Smooth muscle cell (in vitro differentiated cells): Measurements from ENCODE around the gene IFT20. TPM values are rescaled to one million over a fixed set of nuclear protein-coding genes. Genes with fewer than 3 reads are reported as not detected.

Source experiments
- DNase-seq: peaks from one replicate; lab custom pipeline; 2025; ENCODE audit not compliant: unreplicated experiment; lab: John Stamatoyannopoulos, UW
- H2AFZ ChIP-seq: fragments of 200-600 bp; sonication (generic); 2 replicates; pipeline ENCODE4 v1.6.0; 2016; ENCODE audit warnings: antibody characterized with exemption, low read depth, mild to moderate bottlenecking
- H3F3A ChIP-seq: fragments of 200-600 bp; sonication (generic); 2 replicates; pipeline ENCODE4 v1.6.0; 2017; ENCODE audit warnings: antibody characterized with exemption, low read depth
- H3K27ac ChIP-seq: fragments of 200-600 bp; sonication (generic); 2 replicates; pipeline ENCODE4 v1.5.1; 2016; ENCODE audit warnings: low read depth, mild to moderate bottlenecking
- H3K27me3 ChIP-seq: fragments of 200-600 bp; sonication (generic); 2 replicates; pipeline ENCODE4 v1.6.1; 2016; ENCODE audit warnings: low read depth, mild to moderate bottlenecking
- H3K36me3 ChIP-seq: fragments of 200-600 bp; sonication (generic); 2 replicates; pipeline ENCODE4 v1.5.1; 2016; ENCODE audit warnings: low read depth
- H3K4me1 ChIP-seq: fragments of 200-600 bp; sonication (generic); 2 replicates; pipeline ENCODE4 v1.5.1; 2016; ENCODE audit warnings: low read depth
- H3K4me2 ChIP-seq: fragments of 200-600 bp; sonication (generic); 2 replicates; pipeline ENCODE4 v1.6.0; 2016; ENCODE audit warnings: mild to moderate bottlenecking
- H3K4me3 ChIP-seq: fragments of 200-600 bp; sonication (generic); 2 replicates; pipeline ENCODE4 v1.5.1; 2016; ENCODE audit warnings: mild to moderate bottlenecking
- H3K79me2 ChIP-seq: fragments of 200-600 bp; sonication (generic); 2 replicates; pipeline ENCODE4 v1.6.0; 2016; ENCODE audit warnings: low read depth, mild to moderate bottlenecking
- H3K9ac ChIP-seq: fragments of 200-600 bp; sonication (generic); 2 replicates; pipeline ENCODE4 v1.6.0; 2016; ENCODE audit warnings: low read depth
- H3K9me3 ChIP-seq: fragments of 200-600 bp; sonication (generic); replicated peaks from 2 replicates; pipeline ENCODE4 v1.5.1; 2016; ENCODE audit warnings: low read depth
- H4K20me1 ChIP-seq: fragments of 200-600 bp; sonication (generic); 2 replicates; pipeline ENCODE4 v1.6.0; 2016; ENCODE audit warnings: low read depth
- CTCF ChIP-seq: fragments of 200-600 bp; sonication (generic); IDR thresholded peaks from 2 replicates; pipeline ENCODE4 v1.5.1; 2017; ENCODE audit warnings: borderline replicate concordance, mild to moderate bottlenecking, antibody characterized with exemption; ENCODE audit not compliant: insufficient read depth, poor library complexity, severe bottlenecking
- WGBS: methylation state at CpG from one replicate; pipeline ENCODE4 v1.1.7; 2016; ENCODE audit warnings: low lambda C conversion rate; 5-methylcytosine and 5-hydroxymethylcytosine counted together
- polyA plus RNA-seq: library from polyadenylated mRNA; unstranded; fragments of >200 nt; fragmentation: Nextera tagmentation; extraction: Ambion mirVana; gene quantifications from 2 replicates; pipeline ENCODE4 v1.2.1, GENCODE V29; 2016
- total RNA-seq: library from RNA; depleted of rRNA; stranded (reverse); fragments of >200 nt; gene quantifications from 2 replicates; pipeline ENCODE4 v1.2.3, GENCODE V29; 2014

The IFT20 gene
- total and polyA plus RNA-seq, 2 experiments from 2014 or later = 49.8 to 88.9 TPM

- H3K4me1 ChIP-seq = no peaks in the 10 kb centered on the region
- peaks cover 16% of the 10 kb centered on the region for H3K79me2 ChIP-seq
- no peaks in the 10 kb centered on the region for H3F3A ChIP-seq
- H3K4me2 ChIP-seq = no peak overlapping the region
- no peak overlapping the region for H3K27ac ChIP-seq
- no peak for DNase-seq
- 87% methylated on average over 4 of the region's 4 CpGs for WGBS
- peaks cover 20% of the 10 kb centered on the region for H4K20me1 ChIP-seq
- H2AFZ ChIP-seq = no peak overlapping the region
- H3K9ac ChIP-seq = no peak overlapping the region
- H3K36me3 ChIP-seq = peaks cover 7% of the 10 kb centered on the region
- H3K27me3 ChIP-seq = no peaks in the 10 kb centered on the region
- no peaks in the 10 kb centered on the region for H3K9me3 ChIP-seq
- no peak overlapping the region for H3K4me3 ChIP-seq
- TF ChIP-seq CTCF = no peak
These were observed 6.9 kb downstream of the IFT20 start for GRCh38 chr17:28328325-28328724.

- H3K27me3 ChIP-seq = no peaks in the 10 kb centered on the region
- peaks cover 17% of the 10 kb centered on the region for H3K79me2 ChIP-seq
- DNase-seq = no peak
- no peak overlapping the region for H3K4me2 ChIP-seq
- peaks cover 7% of the 10 kb centered on the region for H3K36me3 ChIP-seq
- peaks cover 16% of the 10 kb centered on the region for H4K20me1 ChIP-seq
- no peak overlapping the region for H3K27ac ChIP-seq
- no peaks in the 10 kb centered on the region for H3F3A ChIP-seq
- no peak overlapping the region for H3K9ac ChIP-seq
- no peak overlapping the region for H2AFZ ChIP-seq
- H3K9me3 ChIP-seq = no peaks in the 10 kb centered on the region
- WGBS = 94% methylated on average over 3 of the region's 3 CpGs
- no peaks in the 10 kb centered on the region for H3K4me1 ChIP-seq
- no peak overlapping the region for H3K4me3 ChIP-seq
- TF ChIP-seq CTCF = no peak
These were observed 7.6 kb downstream of the IFT20 start for GRCh38 chr17:28327709-28328108.

DNA sequence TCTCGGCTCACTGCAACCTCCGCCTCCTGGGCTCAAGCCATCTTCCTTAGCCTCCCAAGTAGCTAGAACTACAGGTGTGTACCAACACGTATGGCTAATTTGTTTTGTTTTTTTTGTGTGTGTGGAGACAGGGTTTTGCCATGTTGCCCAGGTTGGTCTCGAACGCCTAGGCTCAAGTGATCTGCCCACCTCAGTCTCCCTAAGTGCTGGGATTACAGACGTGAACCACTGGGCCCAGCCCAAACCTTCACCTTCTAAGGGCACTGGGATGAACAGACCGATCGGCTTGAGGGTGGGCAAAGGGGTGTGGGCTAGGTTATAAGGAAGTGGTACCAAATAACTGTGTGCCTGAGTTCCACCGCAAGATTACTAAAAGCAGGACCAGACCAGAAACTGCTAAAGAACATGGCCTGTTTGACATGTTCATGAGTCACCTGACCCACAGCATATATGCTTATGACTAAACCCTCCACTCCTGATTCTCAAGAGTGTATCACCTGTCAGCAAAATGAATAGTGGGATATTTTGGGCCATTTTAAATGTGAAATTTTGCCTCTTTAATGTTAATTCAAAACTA lies 8.2 kb downstream of the IFT20 start:
- Histone ChIP-seq H3F3A (no peaks in the 10 kb centered on the region), H3K9me3 (no peaks in the 10 kb centered on the region), H3K4me1 (no peaks in the 10 kb centered on the region), H3K4me3 (no peak overlapping the region), H3K27ac (peak overlapping the region; percentile 7), H2AFZ (no peak overlapping the region), H4K20me1 (peaks cover 11% of the 10 kb centered on the region), H3K79me2 (peaks cover 17% of the 10 kb centered on the region), H3K9ac (no peak overlapping the region), H3K4me2 (no peak overlapping the region), H3K27me3 (no peaks in the 10 kb centered on the region), H3K36me3 (peaks cover 7% of the 10 kb centered on the region)
- 97% methylated on average over 9 of the region's 9 CpGs for WGBS
- TF ChIP-seq CTCF = no peak
- DNase-seq = no peak

GRCh38 chr17:28326114-28326513 lies 9.2 kb downstream of the IFT20 start:
- no peak for TF ChIP-seq CTCF
- Histone ChIP-seq H3K36me3 (peaks cover 7% of the 10 kb centered on the region), H2AFZ (no peak overlapping the region), H3K9ac (no peak overlapping the region), H3K9me3 (no peaks in the 10 kb centered on the region), H3K4me1 (no peaks in the 10 kb centered on the region), H3K4me3 (no peak overlapping the region), H3F3A (no peaks in the 10 kb centered on the region), H3K27me3 (no peaks in the 10 kb centered on the region), H3K79me2 (peaks cover 24% of the 10 kb centered on the region), H3K4me2 (no peak overlapping the region), H4K20me1 (peaks cover 5% of the 10 kb centered on the region), H3K27ac (no peak overlapping the region)
- DNase-seq = no peak
- WGBS = 91% methylated on average over 7 of the region's 7 CpGs
